HCT116 (cell line): ENCODE measurements around the gene TRAK1. TPM values are rescaled to one million over a fixed set of nuclear protein-coding genes. Genes with fewer than 3 reads are reported as not detected.

Experiments used
- ATAC-seq: fragments of 200-7000 bp; cut with Tn5 transposase; 2 replicates; pipeline ENCODE4 v1.9.1; 2020; ENCODE audit warnings: mild to moderate bottlenecking, moderate library complexity
- BruUV-seq: library from RNA; stranded (reverse); fragments of 400-500 nt; replicated peaks from 2 replicates; lab custom pipeline; 2021; lab: Mats Ljungman, UMichigan
- CTCF ChIA-PET: fragments of 300-600 bp; sonication (Branson Sonifier 250); formaldehyde crosslinking; loops from one replicate; lab custom pipeline; 2021; ENCODE audit warnings: antibody characterized with exemption; lab: Charles Lee
- POLR2A ChIA-PET: fragments of 300-600, 350-600 bp; sonication (Branson Sonifier 250); formaldehyde crosslinking; loops from one replicate; lab custom pipeline; 2021; ENCODE audit warnings: antibody characterized with exemption; lab: Charles Lee
- RAD21 ChIA-PET, 2 experiments: fragments of 300-600 bp; sonication (Branson Sonifier 250); formaldehyde crosslinking; loops; one replicate each; lab custom pipeline; 2023; ENCODE audit warnings: low total read pairs in 2 of 2; ENCODE audit not compliant: uncharacterized antibody in 2 of 2, unreplicated experiment in 2 of 2, low non-redundant PET in 1 of 2; lab: Charles Lee
- DNase-seq: peaks from one replicate; pipeline ENCODE4 v3.0.0-alpha.2; 2010; ENCODE audit warnings: low read depth, low spot score
- H2AFZ ChIP-seq: fragments of 200-600 bp; shearing (Covaris generic), sonication (generic); 2 replicates; pipeline ENCODE4 v1.6.1; 2017; ENCODE audit warnings: low read depth, mixed run types, mixed read lengths, antibody characterized with exemption, low read length; ENCODE audit not compliant: poor library complexity, severe bottlenecking
- H3K27ac ChIP-seq: 2 replicates; pipeline ENCODE4 v1.5.1; 2012; ENCODE audit warnings: low read depth, low read length
- H3K27me3 ChIP-seq: fragments of 200-600 bp; sonication (generic); 2 replicates; pipeline ENCODE4 v1.6.1; 2016; ENCODE audit warnings: mixed run types, low read length, mixed read lengths; ENCODE audit not compliant: insufficient read depth
- H3K36me3 ChIP-seq, 2 experiments: fragments of 200-500 bp in 1 of 2; fragments of 200-600 bp in 1 of 2; sonication (Bioruptor generic) in 1 of 2; sonication (generic) in 1 of 2; 2 replicates each; pipeline versions ENCODE4 v1.5.1 to v1.6.1; 2014 to 2016; ENCODE audit warnings: low read length in 2 of 2, inconsistent platforms in 1 of 2, mixed read lengths in 1 of 2, mixed run types in 1 of 2; ENCODE audit not compliant: insufficient read depth in 2 of 2, control insufficient read depth in 1 of 2
- H3K4me1 ChIP-seq, 2 experiments: fragments of 200-600 bp in 1 of 2; sonication (generic) in 1 of 2; 2 replicates each; pipeline versions ENCODE4 v1.5.1 to v1.6.1; 2012 to 2017; ENCODE audit warnings: low read length in 2 of 2, inconsistent platforms in 1 of 2, mild to moderate bottlenecking in 1 of 2, mixed read lengths in 1 of 2, mixed run types in 1 of 2, moderate library complexity in 1 of 2; ENCODE audit not compliant: insufficient read depth in 2 of 2, control insufficient read depth in 1 of 2
- H3K4me2 ChIP-seq: fragments of 200-600 bp; sonication (generic); 2 replicates; pipeline ENCODE4 v1.6.1; 2017; ENCODE audit warnings: mixed run types, low read length, mixed read lengths
- H3K4me3 ChIP-seq, 2 experiments: fragments of 200-600 bp in 1 of 2; sonication (generic) in 1 of 2; replicated peaks in 1 of 2; 2 replicates each; pipeline ENCODE4 v1.5.1; 2011 to 2016; ENCODE audit warnings: low read length in 2 of 2, control low read depth in 1 of 2, low read depth in 1 of 2, mild to moderate bottlenecking in 1 of 2, mixed read lengths in 1 of 2, mixed run types in 1 of 2
- H3K79me2 ChIP-seq: fragments of 200-600 bp; sonication (generic); 2 replicates; pipeline ENCODE4 v1.6.1; 2017; ENCODE audit warnings: mild to moderate bottlenecking, mixed run types, low read length, moderate library complexity, mixed read lengths; ENCODE audit not compliant: insufficient read depth
- H3K9ac ChIP-seq: fragments of 200-600 bp; sonication (generic); 2 replicates; pipeline ENCODE4 v1.6.1; 2016; ENCODE audit warnings: low read length, mixed read lengths
- H3K9me2 ChIP-seq: fragments of 200-600 bp; sonication (generic), shearing (Covaris generic); 2 replicates; pipeline ENCODE4 v1.6.1; 2017; ENCODE audit warnings: mixed run types, mild to moderate bottlenecking, moderate library complexity; ENCODE audit not compliant: insufficient read depth
- H3K9me3 ChIP-seq, 2 experiments: fragments of 200-500 bp in 1 of 2; fragments of 200-600 bp in 1 of 2; sonication (Bioruptor generic) in 1 of 2; sonication (generic) in 1 of 2; 2 replicates each; pipeline ENCODE4 v1.6.1; 2014 to 2017; ENCODE audit warnings: low read length in 2 of 2, mixed read lengths in 2 of 2, inconsistent platforms in 1 of 2, low read depth in 1 of 2, mild to moderate bottlenecking in 1 of 2, mixed run types in 1 of 2, moderate library complexity in 1 of 2; ENCODE audit not compliant: control insufficient read depth in 1 of 2, insufficient read depth in 1 of 2
- H4K20me1 ChIP-seq: fragments of 200-600 bp; sonication (generic), shearing (Covaris generic); 2 replicates; pipeline ENCODE4 v1.6.1; 2017; ENCODE audit warnings: mixed run types, mild to moderate bottlenecking, moderate library complexity; ENCODE audit not compliant: insufficient read depth
- CBX3 ChIP-seq: IDR thresholded peaks from 2 replicates; pipeline ENCODE4 v1.6.1; 2012; ENCODE audit warnings: low read depth
- CEBPB ChIP-seq: IDR thresholded peaks from 2 replicates; pipeline ENCODE4 v1.6.1; 2012; ENCODE audit warnings: low read depth
- EGR1 ChIP-seq: IDR thresholded peaks from 2 replicates; pipeline ENCODE4 v1.6.1; 2012; ENCODE audit warnings: low read depth
- ELF1 ChIP-seq: IDR thresholded peaks from 2 replicates; pipeline ENCODE4 v1.6.1; 2012; ENCODE audit warnings: low read depth, borderline replicate concordance
- EZH2 ChIP-seq: fragments of 200-600 bp; sonication (generic); IDR thresholded peaks from 2 replicates; pipeline ENCODE4 v1.6.1; 2017; ENCODE audit warnings: antibody characterized with exemption, mixed run types
- EZH2phosphoT487 ChIP-seq: fragments of 200-600 bp; IDR thresholded peaks from 2 replicates; pipeline ENCODE4 v1.6.1; 2018; ENCODE audit warnings: antibody characterized with exemption, borderline replicate concordance
- FOSL1 ChIP-seq: IDR thresholded peaks from 2 replicates; pipeline ENCODE4 v1.6.1; 2012; ENCODE audit warnings: low read depth
- JUND ChIP-seq: IDR thresholded peaks from 2 replicates; pipeline ENCODE4 v1.6.1; 2012
- MAX ChIP-seq: IDR thresholded peaks from 2 replicates; pipeline ENCODE4 v1.6.1; 2012
- POLR2A ChIP-seq: IDR thresholded peaks from 2 replicates; pipeline ENCODE4 v1.7.0; 2011; ENCODE audit warnings: borderline replicate concordance; ENCODE audit not compliant: insufficient read depth, insufficient read length; ENCODE audit errors: extremely low read depth
- POLR2AphosphoS5 ChIP-seq: IDR thresholded peaks from 2 replicates; pipeline ENCODE4 v1.6.1; 2011; ENCODE audit warnings: mild to moderate bottlenecking, low read depth, low read length, moderate library complexity
- RAD21 ChIP-seq: IDR thresholded peaks from 2 replicates; pipeline ENCODE4 v1.6.1; 2012; ENCODE audit warnings: low read depth, mild to moderate bottlenecking
- SIN3A ChIP-seq: IDR thresholded peaks from 2 replicates; pipeline ENCODE4 v1.6.1; 2012; ENCODE audit warnings: low read depth
- SRF ChIP-seq: IDR thresholded peaks from 2 replicates; pipeline ENCODE4 v1.6.1; 2012; ENCODE audit warnings: low read depth
- TCF7L2 ChIP-seq: IDR thresholded peaks from 2 replicates; pipeline ENCODE4 v1.7.0; 2011; ENCODE audit warnings: borderline replicate concordance, inconsistent platforms; ENCODE audit not compliant: insufficient read depth, insufficient read length; ENCODE audit errors: extremely low read depth
- YY1 ChIP-seq: IDR thresholded peaks from 2 replicates; pipeline ENCODE4 v1.6.1; 2011; ENCODE audit warnings: low read length, low read depth, moderate library complexity, mild to moderate bottlenecking; ENCODE audit not compliant: insufficient replicate concordance; ENCODE audit errors: extremely low read depth
- ZBTB33 ChIP-seq: IDR thresholded peaks from 2 replicates; pipeline ENCODE4 v1.6.1; 2011; ENCODE audit warnings: mild to moderate bottlenecking, low read length, moderate library complexity; ENCODE audit not compliant: insufficient replicate concordance; ENCODE audit errors: extremely low read depth
- intact Hi-C: fragments of 100-400 bp; cut with micrococcal nuclease; formaldehyde crosslinking; loops from 2 replicates; pipeline ENCODE4 v1.10.0; 2022
- total RNA-seq: library from RNA; stranded (reverse); gene quantifications from one replicate; pipeline ENCODE4 v1.2.1, GENCODE V29; 2021; ENCODE audit not compliant: unreplicated experiment

Gene TRAK1
- total RNA-seq, 1 experiment from 2014 or later = 25.9 TPM

DNA sequence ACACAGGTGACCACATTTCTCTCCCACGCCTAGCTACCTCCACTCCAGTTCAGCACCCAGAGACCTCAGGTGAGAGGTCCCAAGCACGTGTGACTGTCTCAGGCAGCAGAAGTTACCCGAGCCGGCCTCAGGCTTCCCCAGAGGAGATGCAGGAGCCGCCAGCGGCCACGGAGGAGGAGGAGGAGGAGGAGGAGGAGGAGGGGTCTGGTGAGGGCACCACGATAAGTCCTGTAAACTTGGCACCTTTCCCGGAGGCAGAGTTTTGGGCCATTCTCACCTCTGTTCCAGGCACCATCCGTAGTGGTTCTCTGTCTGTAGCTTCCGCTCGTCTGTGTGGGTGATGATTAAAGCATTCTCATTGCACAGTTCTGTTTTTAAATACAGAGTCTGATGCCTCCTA lies 118.8 kb downstream of the TRAK1 start (continued):
- no peak for TF ChIP-seq FOSL1

DNA sequence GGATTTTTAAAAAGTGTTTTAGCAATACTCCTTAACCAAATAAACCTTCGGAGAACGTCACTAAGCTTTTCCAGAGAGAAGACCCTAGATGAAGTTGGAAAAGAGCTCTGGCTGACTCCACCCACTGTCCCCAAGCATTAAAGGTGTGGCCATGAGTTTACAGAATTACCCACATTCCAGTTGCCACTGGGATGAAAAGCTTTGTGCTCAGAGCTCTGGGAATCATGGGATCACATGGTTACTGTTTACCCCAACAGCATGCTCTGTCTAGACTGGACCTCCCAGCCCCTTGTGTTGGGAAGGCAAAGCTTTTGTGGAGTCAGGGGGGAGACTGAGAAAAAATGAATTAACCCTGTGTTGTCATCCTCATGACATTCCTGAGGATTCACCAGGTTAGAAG lies 119.6 kb downstream of the TRAK1 start:
- no peak overlapping the region for H3K9ac ChIP-seq
- H3K4me1 ChIP-seq = peaks cover 2 to 12% of the 10 kb centered on the region in 2 experiments; a peak in 2 of 4 replicates
- H3K4me2 ChIP-seq = no peak overlapping the region
- TF ChIP-seq SIN3A (no peak), EZH2phosphoT487 (no peak), YY1 (no peak), EGR1 (no peak), CBX3 (no peak), CEBPB (no peak), EZH2 (no peak), POLR2A (no peak), POLR2AphosphoS5 (no peak), SRF (no peak), ZBTB33 (no peak), RAD21 (no peak), MAX (no peak), ELF1 (no peak), TCF7L2 (no peak), JUND (no peak)
- H3K27ac ChIP-seq = no peak overlapping the region
- no peak overlapping the region for H3K4me3 ChIP-seq
- no peak for DNase-seq
- no peaks in the 10 kb centered on the region for H3K79me2 ChIP-seq
- H3K36me3 ChIP-seq = 0 out of 4 replicates have a peak, but pooled peaks cover 0 to 2% of the 10 kb centered on the region in 2 experiments
- POLR2A ChIA-PET = no interaction called here
- CTCF ChIA-PET = interaction anchor here (1.9 kb wide), 1 partner anchor 20 kb away, joined by 10 read pairs; no protein-coding TSS in a partner anchor
- intact Hi-C loops = no loop called here
- H3K9me3 ChIP-seq = no peaks in the 10 kb centered on the region
- H4K20me1 ChIP-seq = no peaks in the 10 kb centered on the region
- no peaks in the 10 kb centered on the region for H3K27me3 ChIP-seq
- BruUV-seq = no TSS peak
- RAD21 ChIA-PET = no interaction called here
- H2AFZ ChIP-seq = no peak overlapping the region
- H3K9me2 ChIP-seq = no peaks in the 10 kb centered on the region
- no peak for ATAC-seq
